Measurements from ENCODE around the gene CACYBP.
A peak's percentile ranks its signal among the peaks of the same experiment; 100 is the strongest.

Gene CACYBP

GRCh38 chr1:174971902-174972301 lies 27.8 kb upstream of the CACYBP start:
- peak in 1 of 51 donors; percentile 15 for DNase-seq

DNA sequence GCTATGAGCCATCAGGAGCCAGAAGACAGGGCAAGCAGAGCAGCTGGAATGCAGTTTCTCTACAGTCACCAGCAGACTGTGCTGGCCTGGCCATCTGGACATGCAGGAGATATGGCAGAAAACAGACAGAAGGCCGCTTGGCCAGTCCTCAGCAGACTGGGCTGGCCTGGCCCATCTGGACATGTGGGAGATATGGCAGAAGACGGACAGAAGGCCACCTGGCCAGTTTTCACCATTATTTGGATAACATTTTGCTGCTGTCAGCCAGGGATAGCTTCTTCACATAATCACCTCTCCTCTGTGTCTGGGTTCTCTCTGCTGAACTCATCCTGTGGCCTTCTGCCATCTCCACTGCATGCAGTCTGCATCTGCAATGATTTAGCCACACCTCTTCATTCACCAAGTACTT lies 25.0 kb upstream of the CACYBP start:
- no peak for DNase-seq

DNA sequence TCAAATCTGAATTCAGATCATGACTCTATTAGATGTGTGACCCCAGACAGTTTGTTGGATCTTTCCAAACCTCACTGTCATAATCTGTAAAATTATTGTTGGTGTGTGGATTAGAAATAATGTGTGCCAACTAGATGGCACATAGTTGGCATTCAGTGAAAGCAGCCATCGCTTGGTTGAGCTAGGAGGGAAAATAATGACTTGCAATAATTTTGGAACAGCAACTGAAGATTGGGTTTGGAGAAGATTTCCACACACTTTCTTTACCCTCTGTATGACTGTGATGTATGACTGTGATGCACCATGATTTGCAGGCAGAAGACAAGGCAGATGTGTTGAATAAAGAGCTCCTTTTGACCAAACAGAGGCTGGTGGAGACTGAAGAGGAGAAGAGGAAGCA lies 24.0 kb upstream of the CACYBP start:
- no peak for DNase-seq

DNA sequence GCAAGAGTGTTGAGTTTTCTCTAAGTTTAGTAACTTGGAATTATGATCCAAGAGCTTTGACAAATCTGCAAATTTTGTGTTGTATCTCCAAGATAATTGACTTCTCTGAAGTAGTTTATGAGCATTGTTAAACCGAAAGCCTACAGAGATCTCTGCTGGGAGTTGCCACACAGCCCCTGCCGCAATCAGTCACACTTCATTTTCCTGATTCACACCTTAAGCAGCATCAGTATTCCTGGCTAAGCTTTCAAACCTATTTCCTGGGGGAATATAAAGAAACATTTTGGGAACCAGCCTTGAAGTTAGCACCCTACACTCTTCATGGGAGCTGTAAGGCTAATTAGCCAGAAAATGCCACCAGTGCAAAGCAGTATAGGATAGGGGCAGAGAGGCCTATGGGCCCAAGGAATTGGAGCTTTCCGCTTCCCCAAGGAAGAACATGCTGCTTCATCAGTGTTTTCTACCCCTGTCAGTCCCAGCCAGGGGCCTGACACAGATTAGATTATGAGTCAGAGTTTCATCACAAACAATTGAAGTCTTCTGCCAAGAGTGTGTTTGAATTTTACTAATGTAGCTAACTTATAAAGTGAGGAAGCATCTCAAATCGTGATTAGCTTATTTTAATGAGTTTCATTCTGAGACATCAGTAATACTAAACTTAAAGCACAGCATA lies 23.2 kb upstream of the CACYBP start:
- DNase-seq = peak in 1 of 51 donors; percentile 15

DNA sequence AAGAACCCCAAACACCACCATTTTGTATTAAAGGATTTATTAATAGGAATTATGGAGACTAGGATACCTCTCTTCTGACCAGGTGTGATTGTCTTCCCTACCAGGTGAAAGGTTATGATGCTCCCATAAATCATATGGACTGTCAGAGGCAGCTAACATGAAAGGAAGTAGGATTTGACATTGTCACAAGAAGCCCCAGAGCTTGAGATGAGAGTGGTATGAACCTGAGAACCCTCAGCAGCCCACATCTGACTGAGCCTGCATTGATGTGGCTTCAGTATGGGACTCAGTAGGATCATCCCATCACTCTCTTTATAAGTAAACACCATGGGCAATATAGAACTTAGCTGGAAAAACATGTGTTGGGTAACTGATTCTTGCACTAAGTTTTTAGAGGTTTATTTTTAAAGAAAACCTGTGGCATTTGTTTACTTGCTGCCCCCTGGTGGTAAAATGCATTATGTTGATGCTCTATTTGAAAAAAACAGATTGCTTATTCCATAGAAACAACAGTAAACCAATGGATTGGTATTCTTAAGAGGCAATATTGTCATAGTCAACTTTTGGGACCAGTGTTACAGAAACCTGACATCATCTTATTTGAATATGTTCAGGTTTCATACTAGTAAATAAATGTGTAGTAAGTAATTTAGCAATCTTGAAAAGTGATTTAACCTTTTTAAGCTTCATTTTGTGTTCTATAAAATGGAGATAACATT lies 16.6 kb upstream of the CACYBP start:
- peak in 3 of 51 donors; percentile 14 to 20 (median 20) for DNase-seq

DNA sequence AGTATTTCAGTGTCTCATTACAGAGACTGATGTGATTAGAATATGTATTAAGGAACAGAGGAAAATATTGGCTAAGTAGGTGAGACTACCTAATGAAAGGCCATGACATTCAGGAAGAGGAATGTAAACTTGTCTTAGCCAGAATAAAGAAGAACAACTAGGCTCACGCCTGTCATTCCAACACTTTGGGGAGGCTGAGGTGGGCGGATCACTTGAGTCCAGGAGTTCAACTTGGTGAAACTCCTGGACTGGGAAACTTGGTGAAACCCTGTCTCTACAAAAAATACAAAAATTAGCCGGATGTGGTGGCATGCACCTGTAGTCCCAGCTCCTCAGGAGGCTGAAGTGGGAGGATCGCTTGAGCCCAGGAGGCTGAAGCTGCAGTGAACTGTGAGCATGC lies 14.8 kb upstream of the CACYBP start:
- no peak for DNase-seq

GRCh38 chr1:174988539-174988938 lies 11.2 kb upstream of the CACYBP start:
- no peak for DNase-seq

DNA sequence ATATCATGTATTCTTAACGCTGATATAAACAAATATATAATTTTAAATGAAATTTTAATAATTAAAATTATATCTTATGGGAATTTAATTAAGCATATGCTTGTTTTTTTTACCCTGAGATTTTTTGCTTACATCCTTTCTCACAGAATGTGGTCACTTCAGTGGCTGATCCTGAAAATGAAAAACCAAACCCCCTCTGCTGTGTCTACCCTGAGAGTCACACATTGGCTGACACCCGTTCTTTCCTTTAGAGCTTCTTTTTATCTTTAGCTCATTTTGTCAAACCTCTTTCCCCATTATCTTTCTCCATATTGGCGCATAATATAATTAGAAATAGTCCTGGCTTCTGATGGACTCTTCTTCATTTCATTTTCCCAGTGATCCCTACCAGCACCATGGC lies 10.8 kb upstream of the CACYBP start:
- DNase-seq = no peak

- peak in 1 of 51 donors; percentile 10 for DNase-seq
Observed at GRCh38 chr1:174989536-174990220, 10.1 kb upstream of the CACYBP start.

DNA sequence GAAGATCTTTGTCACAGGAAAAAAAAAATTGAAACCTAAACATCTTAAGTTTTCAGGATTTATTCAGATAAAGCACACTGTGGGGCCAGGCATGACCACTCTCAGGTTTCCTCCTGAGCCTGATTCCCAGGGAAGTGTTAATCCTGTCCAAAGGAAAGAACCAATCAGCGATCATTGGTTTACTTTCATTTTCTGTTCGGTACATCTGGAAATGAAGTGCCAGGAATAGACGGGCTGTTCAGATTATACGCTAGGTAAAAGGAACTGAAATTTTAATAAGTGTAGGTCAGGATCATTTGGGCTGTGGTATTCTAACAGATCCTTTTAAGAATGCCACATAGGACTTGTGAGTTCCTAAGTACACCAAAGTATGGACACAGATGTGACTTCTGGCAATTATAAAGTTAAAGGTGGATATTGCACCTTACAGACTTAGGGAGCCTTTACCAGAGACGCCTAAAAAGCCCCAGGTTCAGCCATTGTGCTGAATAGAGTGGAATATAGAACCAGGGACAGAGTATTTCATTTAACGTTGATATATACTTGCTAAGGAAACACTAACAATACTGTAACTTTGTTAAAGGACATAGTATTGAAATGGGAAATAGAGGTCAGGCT lies 9.3 kb upstream of the CACYBP start:
- DNase-seq = peak in 3 of 51 donors; percentile 9 to 29 (median 15)

- no peak for DNase-seq
Observed at GRCh38 chr1:174991473-174991872, 8.3 kb upstream of the CACYBP start.

DNA sequence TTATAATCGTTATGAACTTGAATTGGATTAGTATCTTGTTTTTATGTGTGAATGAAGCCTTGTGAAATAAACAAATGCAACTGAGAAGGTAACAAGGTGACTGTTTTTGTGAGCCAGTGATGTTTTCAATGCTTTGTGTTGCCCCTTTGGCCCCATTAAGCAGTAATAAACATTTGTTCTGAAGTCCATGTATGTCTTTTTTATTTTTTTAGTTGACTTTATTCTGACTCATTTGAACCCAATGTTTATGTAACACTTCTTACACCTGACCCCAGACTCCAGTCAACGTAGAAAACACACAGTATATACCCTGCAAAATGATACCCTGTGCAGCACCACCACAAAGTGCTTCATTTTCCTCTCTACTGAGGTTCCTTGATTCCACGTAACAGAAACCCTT lies 4.6 kb upstream of the CACYBP start:
- no peak for DNase-seq

DNA sequence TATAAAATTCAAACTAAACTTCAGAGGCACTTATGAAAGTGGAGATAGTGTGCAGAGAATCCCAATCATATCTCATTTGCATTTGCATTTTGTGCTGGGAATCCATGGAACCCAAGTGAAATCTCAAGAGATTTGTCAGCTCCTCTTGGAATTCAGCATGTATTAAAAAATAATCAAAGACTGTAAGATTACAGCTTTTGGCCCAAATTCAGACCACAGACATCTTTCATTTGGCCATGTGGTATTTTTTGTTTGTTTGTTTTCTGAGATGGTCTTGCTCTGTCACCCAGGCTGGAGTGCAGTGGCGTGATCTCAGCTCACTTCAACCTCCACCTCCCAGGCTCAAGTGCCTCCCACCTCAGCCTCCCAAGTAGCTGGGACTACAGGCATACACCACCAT lies 3.8 kb upstream of the CACYBP start:
- no peak for DNase-seq

- DNase-seq = no peak
Observed at GRCh38 chr1:174996476-174996875, 3.3 kb upstream of the CACYBP start.

DNA sequence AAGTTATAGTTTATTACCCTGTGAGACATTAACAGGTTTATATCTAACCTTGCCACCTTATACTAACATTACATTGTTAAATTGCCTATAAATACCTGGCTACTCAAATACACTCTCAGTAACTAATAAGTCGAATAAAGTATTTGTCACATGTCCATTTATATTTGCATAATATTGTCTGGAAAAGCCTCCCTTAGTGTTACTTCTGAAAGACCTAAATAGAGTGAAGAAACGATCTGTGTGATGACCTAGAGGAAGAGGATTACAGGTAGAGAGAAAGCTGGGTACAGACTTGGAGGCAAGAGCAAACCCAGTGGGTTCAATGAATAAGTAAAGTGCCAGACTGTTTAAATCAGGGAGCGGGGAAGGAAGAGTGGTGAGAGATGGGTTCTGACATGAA lies 2.7 kb upstream of the CACYBP start:
- DNase-seq = no peak

DNA sequence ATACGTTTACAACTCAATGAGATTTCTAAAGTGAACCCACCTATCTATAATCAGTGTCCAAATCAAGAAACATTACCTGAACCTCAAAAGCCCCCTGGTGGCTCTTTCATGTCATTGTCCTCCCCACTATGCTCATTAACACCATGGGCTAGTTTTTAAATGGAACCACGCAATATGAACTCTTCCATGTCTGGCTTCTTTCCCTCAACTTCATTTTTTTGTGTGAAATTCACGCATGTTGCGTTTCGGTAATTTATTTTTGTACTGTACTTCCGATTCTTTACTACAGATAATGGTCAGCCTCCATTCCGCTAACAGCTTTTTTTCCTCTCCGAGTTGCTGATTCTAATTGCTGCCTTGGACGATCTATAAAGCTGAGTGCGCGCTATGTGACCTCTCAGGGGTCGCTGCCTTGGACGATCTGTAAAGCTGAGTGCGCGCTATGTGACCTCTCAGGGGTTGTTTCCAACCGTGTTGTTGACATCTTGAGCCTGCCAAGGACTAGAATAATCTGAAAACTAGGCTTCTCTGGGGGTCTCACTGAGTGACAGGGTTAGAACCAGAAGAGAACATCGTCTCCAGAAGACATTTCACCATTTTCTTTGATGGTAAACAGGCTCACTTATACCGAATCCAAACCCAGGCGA lies 1.1 kb upstream of the CACYBP start:
- peak in 14 of 51 donors; percentile 12 to 88 (median 28) for DNase-seq

- peak; percentile 80 to 100 (median 98) for DNase-seq
Observed at GRCh38 chr1:174999216-174999935, 371 bp upstream of the CACYBP start.

DNA sequence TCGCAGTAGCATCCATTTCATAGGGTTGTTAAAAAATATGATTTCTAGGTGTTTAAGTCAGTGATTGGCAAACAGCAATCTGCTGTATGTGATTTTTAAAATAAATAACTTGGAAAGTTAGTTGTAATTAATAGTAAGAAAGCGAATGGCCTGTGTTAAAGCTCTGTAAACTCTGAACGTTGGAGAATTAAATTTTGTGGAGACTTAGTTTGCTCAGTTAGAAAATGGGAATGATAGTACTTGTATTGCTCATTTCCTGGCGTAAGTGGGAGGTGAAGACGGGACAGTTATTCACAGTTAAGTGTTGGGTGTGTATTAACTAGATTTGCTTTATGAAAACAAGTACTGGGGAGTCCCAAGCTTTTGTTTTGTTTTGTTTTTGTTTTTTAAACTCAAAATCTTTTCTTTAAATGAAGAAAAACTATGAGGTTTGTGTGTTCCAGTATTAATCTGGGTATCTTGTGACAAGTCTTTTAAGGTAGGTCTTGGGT lies 995 bp downstream of the CACYBP start:
- DNase-seq = no peak

DNA sequence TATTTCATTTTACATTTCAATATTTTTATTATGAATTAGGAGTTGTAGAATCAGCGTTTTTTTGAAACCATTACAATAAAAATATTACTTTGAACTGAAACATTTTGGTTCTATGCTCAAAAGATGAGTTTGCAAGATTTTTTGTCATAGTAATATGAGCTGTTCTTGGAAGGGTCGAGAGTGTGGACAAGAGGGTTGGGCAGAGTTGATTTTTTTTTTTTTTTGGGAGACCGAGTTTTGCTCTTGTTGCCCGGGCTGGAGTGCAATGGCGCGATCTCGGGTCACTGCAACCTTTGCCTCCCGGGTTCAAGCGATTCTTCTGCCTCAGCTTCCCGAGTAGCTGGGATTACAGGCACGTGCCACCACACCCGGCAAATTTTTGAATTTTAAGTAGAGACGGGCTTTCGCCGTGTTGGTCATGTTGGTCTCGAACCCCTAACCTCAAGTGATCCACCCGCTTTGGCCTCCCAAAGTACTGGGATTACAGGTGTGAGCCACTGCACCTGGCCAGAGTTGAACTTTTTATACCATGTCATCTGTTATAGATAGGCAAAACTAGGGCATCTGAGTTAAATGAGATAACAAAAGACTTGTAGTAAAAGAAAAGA lies 3.3 kb downstream of the CACYBP start:
- DNase-seq = no peak

DNA sequence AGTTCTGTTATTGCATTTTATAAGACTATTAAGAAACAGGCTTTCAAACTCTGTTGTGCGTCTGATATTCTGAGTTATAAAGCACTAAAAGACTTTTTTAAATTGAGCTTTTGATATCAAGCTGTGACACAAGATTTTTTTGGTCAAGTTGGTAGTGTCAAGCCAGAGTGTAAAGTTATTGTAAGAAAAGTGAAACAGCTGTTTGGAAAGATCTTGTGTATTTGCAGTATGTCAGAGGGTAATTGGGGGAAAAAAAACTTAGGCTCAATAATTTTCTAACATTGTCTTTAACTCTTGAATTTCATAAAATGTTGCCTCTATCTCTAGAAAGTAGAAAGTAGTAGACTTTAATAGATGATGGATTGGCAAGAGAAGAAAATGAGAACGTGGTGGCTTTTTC lies 3.8 kb downstream of the CACYBP start:
- no peak for DNase-seq
